Measurements from ENCODE around the gene PCGF5.

Gene PCGF5

DNA sequence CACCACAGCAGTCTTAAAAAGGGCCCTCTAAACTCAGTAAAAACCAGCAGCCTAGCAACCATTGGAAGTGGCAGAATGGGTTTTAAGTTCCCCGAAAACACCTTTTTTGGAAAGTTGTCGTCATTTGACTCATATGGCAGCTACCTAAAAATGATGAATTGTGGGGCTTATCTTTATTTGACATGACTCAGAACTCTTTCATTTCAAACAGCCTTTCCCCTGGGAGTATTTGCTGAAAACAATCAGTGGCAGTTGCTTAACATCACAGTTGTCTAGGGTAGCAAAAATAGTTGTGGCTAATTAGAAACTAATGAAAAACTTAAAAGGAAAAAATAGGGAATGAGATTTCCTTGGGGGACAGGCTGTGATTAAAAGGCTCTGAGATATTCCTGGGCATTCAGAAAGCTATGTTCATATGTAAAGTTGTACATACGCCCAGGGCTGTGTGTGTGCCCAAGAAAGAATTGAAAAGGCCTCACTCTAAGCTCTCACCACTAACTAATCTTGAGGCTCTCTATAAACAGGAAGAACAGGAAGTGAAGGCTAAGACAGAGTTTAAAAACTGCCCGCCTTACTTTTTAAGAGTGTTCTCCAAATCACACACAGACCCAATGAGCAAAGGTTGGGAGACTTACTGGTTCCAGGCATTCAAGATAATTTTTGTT, 108.0 kb downstream of the PCGF5 start:
- DNase-seq (ENCODE audit: low read depth), result no peak

All from stimulated activated CD8-positive, alpha-beta memory T cell treated with anti-CD3 and anti-CD28 coated beads, Interleukin-15, amount 100 ng/mL, for 1 hour (primary cell).